Activated T-cell treated with anti-CD3 and anti-CD28 coated beads for 24 hours (primary cell): Measurements from ENCODE around the gene FBXL17.

Experiments
- DNase-seq: peaks from one replicate; pipeline ENCODE4 v3.0.0-alpha.2; 2020; ENCODE audit warnings: low read depth

Gene FBXL17

DNA sequence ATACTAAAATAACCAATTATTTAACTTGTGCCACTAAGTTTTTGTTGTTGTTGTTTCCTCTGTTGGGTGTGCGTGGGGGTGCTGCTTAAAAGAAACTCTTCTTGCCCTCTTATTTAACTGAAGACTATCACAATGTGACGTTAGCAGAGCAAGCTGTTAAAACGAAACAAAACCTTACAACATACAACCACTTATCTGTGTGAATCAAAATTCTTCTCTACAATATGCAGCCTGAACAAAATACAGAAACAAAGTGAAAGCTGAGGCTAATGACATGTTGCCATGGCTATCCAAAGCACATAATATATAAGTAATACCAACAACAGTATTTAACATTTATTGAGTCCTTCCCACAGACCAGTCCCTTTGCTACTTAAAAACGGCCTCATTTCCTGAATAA is 291.0 kb downstream of the FBXL17 start:
- DNase-seq = no peak

DNA sequence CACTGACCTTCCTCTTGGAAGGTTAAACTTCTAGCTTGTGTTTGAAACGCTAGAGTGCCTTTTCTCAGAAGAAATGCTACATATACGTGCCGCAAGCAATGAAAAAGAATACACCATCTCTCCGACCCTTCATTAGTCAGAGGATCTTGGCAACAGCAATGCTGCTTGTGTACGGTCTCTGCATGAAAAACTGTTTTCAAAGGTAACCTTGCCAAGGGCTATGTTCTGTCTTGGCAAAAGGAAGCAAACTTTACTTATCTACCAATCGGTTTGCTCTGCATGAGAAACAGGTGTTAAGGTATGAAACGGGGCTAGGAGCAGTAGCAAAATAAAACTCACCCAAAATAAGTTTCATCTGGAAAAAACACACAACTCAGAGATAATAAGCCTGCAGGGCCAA is 297.8 kb downstream of the FBXL17 start:
- DNase-seq = no peak

DNA sequence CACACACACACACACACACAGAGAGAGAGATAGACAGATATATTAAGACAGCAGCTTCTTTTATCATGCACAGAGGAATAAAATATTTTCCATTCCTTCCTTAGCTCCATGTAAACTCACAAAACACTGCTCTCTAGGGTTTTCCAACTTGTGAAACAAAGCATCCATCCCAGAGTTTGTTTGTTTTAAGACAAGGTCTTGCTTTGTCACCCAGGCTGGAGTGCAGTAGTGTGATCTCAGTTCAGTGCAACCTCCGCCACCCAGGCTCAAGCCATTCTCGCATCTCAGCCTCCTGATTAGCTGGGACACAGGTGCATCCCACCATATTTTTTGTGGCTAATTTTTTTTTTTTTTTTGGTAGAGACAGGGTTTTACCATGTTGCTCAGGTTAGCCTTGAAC is 298.7 kb downstream of the FBXL17 start:
- DNase-seq = no peak

DNA sequence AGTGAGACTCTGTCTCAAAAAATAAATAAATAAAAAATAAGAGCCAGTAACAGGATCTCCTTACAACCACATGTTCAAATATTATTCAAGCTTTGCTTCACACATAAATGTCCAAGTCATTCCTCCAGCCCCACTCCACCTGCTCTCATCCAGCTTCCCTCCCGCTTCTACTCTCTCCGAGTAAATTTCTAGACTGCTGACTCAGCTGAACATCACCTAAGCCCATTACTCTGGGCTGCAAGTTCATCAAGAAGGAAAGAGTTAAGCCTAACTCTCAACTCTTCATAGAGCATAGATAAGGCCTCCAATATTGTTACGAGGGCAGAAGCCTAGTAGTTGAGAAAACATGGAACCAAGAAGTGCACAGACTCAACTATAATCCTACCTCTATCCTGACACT is 300.2 kb downstream of the FBXL17 start:
- DNase-seq = no peak

DNA sequence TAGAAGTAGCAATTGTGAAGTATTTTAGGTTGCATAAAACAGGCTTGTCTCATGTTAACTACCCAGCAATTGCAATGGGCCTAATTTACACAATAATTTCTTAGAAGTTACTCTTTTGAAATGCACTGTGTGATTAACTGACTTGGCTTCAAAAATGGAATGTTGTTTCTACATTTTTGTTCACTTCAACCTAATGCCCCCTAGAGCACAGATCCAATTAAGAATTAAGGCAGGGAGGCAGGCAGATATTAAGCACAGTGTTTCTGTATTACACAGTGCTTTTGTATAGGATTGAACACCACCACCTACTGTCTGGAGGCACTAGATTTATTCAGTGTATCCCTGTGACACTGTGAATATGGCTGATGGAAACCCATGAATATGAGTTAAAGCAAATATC is 302.1 kb downstream of the FBXL17 start:
- no peak for DNase-seq

DNA sequence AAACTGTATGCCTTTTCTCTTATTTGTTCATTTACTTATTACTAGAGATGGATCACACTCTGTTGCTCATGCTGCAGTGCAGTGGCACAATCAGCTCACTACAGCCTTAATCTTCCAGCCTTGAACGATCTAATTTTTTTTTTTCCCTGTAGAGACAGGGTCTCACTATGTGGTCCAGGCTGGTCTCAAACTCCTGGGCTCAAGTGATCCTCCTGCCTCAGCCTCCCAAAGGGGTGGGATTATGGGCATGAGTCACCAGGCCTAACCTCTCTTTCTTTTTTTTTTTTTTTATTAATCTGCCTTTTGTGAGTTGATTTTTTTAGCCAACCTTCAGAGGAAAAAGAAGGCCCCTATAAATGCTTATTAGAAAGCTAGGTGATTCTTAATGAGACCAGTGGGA is 303.0 kb downstream of the FBXL17 start:
- no peak for DNase-seq

DNA sequence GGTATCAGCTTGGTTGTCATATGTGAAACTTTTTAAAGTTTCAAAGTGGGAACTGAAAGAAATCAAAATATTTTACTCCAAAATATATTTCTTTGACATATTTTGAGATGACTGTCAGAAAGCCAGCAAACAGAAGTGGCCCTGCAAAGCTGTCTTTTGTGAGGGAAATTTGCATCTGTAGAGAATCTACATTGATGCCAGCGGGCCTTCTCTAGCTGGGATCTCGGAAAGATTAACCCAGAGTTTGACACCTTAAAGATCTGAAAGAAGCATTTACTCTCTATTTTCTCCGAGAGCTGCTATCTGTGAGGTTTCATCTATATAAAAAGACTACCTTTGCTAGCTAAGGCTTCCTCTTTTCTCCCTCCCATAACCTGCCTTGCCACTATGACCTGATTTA is 303.6 kb downstream of the FBXL17 start:
- no peak for DNase-seq

DNA sequence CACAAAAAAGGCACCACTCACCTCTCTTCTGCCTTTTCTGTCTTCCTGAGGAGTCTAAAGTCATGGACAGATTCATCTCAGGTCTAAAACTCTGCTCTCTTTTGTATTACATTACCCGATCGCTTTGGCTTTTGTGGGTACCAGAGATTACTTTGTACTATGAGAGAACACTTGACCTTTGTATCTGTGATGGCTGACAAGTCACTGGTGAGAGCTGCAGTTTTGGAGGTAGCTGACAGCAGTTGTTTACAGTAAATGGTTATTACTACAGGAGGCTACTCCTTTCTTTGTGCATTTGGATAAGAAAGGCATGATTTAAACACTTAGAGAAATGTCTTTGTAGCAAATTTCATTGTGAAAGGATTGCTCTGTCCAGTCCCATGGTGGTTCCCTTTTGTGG is 307.3 kb downstream of the FBXL17 start:
- no peak for DNase-seq

DNA sequence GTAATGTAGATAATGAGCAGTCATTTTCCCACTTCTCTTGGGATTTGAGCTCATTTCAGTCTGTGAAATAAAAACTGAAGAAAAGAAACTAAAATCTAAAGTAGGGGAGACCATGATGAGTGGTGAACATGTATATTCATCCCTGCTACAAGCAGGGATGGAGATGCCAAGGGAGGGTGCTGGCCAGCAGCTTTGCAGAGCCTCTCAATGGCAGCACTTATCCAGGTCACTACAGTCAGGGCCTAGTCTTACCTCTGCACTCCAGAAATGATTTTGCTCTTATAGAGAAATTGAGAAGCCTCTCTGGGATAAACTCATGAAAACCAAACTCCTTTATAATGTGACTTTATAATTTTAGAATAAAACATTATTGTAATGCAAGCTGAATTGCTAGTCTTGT is 317.6 kb downstream of the FBXL17 start:
- DNase-seq = no peak

DNA sequence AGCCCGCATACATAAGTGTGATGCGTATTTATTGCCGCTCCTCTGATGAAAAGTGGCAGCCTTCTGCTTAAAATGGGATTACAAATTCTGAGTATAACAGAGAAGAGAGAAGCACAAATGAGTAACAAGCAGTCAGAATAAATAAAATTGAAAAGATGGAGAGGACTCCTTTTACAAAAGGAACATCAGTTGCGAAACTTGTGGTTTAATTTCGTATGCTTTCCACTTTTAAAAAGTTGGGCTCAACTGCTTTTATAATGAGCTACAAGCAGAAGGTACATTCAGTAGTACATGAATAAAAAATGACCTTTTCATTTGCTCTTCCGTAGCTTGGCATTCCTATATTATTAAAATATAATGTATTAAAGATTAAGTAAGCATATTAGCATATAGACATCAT is 320.0 kb downstream of the FBXL17 start:
- no peak for DNase-seq

DNA sequence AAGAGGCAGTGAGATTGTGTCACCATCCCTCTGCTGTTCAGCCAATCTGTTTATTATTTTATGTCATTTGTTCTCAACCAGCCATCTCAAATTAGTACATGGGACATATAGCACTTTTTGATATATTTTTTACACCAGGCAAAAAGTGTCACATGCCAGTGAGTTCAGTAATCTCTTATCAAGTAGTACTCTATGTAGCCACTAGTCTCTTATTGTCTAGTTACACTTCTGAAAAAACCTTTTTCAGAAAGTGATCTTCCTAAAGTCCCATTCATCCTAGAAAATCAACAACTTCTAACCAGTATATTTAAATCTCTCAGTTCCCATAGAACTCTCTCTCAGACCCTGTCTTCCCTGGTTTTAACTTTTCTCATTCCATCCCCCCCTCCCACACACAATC is 321.6 kb downstream of the FBXL17 start:
- no peak for DNase-seq

DNA sequence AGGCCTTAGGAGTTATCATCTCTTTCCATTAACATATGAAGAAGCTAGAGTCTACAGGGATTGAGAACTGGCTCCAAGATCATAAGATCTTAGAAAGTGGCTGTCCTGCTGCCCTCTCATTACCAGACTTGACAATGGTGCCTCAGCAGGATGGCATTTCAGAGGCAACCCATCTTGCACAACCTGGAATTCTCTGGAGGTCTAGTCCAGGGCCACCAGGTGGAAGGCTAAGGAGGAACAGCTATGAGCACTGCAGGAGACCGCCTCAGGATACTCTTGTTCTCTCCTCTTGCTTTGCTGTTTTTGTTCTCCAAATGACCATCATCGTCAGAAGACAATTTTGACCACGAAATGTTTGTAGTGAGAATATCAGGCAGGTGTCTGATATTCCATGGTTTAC is 322.6 kb downstream of the FBXL17 start:
- DNase-seq = no peak

DNA sequence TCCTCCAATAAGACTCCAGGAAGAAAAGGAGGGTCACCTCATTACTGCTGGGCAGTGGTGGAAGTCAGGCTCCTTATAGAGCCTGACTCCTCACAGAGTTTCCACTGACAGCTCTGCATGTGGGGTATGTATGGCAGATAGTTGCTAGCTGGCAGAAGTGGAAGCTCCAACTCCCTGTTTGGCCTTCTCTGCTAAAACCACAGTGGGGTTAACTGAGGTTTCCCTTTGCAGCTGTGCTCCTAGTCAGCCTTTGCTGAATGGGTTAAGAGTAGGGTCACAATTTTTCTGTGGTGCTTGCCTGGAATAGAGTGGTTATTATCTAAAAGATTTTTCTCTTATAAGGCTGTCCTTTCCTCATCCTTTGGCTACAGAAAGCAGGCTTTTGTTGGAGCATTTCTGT is 327.5 kb downstream of the FBXL17 start:
- no peak for DNase-seq

DNA sequence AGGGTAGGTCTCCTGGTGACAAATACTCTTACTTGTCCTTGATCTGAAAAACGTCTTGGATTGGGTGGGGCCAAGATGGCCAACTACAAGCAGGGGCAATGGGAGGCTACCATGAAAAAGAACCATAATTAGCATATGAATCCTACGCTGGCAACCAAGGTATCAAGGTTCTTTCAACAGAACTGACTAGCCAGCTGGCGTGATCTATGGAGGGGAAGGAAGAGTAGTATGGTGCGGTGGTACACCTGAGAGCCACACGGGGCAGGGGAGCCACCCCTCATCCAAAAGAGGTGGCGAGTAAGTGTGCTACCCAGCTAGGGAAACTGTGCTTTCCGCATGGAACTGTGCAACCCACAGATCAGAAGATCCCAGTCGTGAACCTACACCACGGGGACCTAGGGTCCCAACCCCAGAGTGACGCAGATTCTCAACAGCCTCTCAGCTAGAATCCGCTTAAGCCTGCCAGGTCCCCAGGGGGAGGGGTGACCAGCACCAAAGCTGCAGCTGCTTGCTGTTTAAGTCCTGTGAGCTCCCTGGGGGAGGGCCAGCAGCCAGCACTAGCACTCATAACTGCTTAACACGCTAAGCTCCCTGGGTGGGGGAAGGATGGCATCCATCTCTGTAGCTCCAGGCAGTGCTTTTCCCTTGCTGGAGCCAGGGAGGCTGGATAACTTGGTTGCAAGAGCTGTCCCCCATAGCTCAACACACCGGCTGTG is 334.8 kb downstream of the FBXL17 start:
- no peak for DNase-seq

DNA sequence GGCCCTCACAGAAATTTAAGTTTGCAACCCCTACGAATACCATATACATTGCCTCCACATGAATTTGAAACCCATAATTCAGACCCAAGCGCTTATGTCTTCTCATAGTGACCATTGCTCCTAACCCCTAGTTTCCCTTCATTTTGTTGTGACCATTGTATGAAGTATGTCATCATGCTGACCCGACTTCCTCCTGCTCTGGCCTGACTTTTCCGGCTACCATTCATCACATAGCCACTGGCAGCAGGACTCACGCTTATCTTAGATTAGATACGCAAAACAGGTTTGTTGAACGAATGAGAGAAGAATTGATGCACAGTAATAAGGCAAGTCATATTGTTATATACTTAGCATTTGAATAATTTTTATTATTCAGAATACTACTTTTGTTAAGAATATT is 345.4 kb downstream of the FBXL17 start:
- DNase-seq = no peak

DNA sequence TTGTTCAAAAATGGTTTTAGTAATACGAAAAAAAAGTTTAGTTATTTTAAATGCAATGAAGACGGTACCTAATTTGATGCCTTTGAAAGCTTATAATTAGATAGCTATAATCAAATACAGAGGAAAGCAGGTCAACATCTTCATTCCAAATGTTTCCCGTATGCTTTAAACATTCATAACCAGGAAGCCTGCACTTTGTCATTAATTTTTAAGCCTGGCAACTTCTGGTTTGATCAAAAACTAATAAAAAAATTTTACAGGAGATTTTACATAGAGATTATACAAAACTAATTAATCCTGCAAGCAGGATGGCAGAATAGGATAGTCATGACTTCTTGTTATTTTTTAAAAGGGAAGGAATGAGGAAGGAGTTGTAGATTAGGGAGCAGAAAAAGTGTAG is 353.0 kb downstream of the FBXL17 start:
- no peak for DNase-seq

DNA sequence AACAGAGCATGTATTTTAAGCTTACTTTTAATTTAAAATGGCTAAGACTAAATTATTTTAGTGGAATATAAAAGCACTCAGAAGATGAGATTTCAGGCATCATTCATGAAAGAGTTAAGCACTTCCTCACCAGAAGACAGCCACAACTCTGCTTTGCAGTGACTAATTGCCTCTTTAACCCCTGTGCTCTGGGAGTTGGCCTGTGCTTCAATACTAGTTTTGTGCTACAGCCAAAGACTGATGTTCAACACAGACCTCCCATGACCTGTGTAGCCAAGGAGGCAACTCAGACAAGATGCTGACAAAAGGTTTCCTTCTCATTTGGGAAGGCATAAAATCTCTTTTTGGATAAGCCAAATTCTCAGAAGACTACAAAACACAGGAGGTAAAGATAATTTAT is 353.5 kb downstream of the FBXL17 start:
- DNase-seq = no peak

DNA sequence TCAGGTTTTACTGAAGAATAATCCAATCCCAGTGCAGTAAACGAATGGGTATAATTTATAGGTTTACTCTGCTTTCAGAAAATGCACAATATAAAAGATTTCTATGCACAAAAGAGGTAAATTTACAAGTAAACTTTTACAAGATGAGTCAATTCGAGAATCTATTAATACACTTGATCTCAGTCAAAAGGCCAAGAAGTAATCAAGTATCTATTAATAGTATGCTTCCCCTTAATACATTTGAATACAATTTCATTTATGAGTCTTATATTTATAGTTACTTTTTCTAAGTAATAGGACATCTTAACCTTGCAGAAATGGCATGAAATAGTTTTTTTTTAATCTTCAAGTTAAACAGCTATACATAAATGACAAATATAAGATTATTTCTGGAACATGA is 355.9 kb downstream of the FBXL17 start:
- DNase-seq = no peak

DNA sequence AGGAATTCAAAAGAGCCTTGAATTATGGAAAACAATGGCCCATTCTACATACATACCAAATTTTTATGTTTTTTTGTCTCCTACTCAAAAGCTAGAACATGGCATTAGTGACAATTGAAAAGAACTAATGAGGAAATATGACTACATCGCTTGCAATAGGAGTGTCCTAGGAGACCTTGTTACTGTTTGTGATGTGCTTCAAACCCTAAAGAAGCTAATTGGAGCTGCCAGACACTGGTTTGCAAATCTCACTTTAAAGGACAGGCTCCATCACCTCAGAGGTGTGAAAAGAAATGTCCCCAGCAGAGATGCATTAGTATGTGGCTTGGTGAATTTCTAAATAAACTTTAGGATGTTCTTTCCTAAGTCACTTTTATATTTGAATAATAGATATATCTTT is 356.9 kb downstream of the FBXL17 start:
- DNase-seq = no peak

DNA sequence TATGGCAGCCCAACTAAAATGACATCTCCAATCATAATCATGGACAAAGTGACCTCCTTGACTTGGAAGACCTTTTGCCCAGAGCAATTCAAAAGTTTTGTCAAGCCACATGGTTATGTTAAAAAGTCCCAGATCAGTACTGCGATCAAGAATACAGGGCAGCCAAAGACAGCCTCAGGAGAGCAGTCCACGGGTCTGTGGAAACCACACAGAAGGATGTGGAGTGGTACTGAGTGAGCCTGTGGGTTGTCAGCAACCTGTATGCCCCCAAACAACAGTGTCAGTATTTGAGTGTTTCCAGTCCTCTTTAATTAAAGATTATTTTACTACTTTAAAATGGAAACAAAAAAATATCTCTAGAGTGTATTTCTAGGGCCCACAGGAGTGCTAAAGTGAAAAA is 365.8 kb downstream of the FBXL17 start:
- DNase-seq = no peak

DNA sequence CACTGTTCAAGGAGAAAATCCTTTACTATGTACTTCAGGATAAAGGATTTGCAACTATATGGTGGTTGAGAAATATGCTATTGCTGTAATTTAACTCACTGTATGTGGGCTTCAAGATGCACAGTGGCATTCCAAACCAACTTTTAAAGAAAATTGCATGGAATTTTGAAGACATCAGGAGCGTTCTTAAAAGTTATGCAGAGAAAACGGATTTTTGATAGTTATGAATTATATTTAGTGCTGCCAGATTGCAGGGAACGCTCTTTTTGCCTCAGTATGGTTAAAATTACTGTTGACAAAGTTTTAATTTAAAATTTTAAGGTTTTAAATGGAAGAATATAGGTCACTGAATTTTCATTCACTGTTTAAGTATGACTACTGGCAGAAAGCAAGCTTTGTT is 375.1 kb downstream of the FBXL17 start:
- no peak for DNase-seq

DNA sequence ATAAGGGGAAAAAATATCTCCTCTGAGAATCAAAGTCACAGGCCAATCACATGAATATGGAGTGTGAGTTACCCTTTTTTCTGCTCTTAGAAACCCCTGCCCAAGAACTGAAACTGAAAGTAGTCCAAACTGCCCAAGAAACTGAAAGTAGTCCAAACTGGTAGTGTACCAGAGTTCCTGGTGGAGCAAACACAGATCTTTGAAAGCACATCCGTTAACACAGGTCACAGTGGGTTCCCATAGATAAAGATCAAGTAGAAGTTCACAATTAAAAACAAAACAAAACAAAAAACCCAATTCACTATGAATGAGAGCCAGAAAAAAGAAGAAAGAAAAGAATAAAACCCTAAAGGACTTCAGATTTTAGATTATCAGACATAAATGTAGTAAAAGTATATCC is 378.7 kb downstream of the FBXL17 start:
- DNase-seq = no peak

DNA sequence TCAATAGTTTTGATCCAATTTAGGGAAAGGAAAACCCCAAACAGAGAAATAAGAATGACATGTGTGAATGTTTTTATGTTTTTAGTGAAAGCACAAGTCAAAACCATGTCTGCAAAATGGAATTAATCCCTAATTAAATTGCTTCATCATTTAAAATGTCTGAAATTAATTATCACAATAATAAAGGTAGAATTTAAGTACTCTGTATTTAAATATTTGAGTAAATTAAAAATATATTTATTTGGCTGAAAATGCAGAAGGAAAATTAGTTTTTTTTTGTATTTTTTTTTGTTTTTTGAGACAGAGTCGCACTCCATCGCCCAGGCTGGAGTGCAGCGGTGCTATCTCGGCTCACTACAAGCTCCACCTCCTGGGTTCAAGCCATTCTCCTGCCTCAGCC is 380.7 kb downstream of the FBXL17 start:
- DNase-seq = no peak

DNA sequence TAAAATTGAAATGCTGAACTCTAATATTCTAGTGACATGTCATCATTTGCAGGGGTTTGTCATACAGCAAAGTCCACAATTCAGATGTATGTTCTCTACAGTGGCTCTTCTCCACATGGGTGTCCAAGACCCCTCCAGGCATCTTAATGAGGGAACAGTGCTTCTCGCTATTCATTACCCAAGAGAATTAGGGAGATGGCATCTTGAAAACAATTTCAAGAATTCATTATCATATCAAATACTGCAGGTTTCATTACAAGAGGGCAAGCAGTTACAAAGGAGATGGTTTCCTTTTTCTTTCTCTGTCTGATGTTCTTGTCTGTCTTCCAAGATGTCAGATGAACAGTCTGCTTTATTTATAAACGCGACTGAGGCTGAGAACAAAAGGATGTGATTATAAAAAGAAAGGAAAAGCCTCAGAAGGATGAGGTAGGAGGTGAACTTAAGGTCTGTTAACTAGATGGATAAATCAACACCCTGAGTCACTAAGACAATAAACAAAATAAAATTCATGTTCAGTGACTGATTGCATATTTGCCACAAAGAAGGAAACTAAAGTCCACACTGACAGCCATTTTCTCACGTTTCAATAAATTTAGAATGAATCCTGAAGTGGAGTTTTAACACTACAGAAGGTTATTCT is 384.4 kb downstream of the FBXL17 start:
- no peak for DNase-seq
